Activated CD8-positive, alpha-beta T cell treated with anti-CD3 and anti-CD28 coated beads, Interleukin-2, amount 10 ng/mL, durations not matched to agents 7 days and 5 days (primary cell): Measurements from ENCODE around the gene COX4I2. TPM values are rescaled to one million over a fixed set of nuclear protein-coding genes. Genes with fewer than 3 reads are reported as not detected.
"Not testable (repeated sequence)": the region's sequence is repeated elsewhere in the genome, so short reads cannot be mapped to it uniquely, and the experiment has no call there.

Experiments used
- ATAC-seq: fragments of 150-1000 bp; cut with Tn5 transposase; one replicate; pipeline ENCODE4 v1.10.0; 2021; ENCODE audit warnings: moderate library complexity
- CTCF ChIA-PET: fragments of 350-600 bp; sonication (Branson Sonifier 250); formaldehyde crosslinking; loops from one replicate; lab custom pipeline; 2021; ENCODE audit warnings: antibody characterized with exemption; lab: Charles Lee
- POLR2A ChIA-PET: fragments of 350-600 bp; sonication (Branson Sonifier 250); formaldehyde crosslinking; loops from one replicate; lab custom pipeline; 2021; ENCODE audit warnings: antibody characterized with exemption; lab: Charles Lee
- DNase-seq: peaks from one replicate; pipeline ENCODE4 v3.0.0-alpha.2; 2020
- H3K27ac Mint-ChIP-seq: one replicate; pipeline ENCODE4 v1.8.0; 2021; ENCODE audit warnings: mild to moderate bottlenecking, mixed read lengths
- H3K27me3 Mint-ChIP-seq: one replicate; pipeline ENCODE4 v1.8.0; 2021; ENCODE audit warnings: low read depth, mixed read lengths
- H3K36me3 Mint-ChIP-seq: one replicate; pipeline ENCODE4 v1.8.0; 2021; ENCODE audit warnings: low read depth, mixed read lengths
- H3K4me1 Mint-ChIP-seq: one replicate; pipeline ENCODE4 v1.8.0; 2021; ENCODE audit warnings: low read depth, mixed read lengths
- H3K4me3 Mint-ChIP-seq: one replicate; pipeline ENCODE4 v1.8.0; 2021; ENCODE audit warnings: mild to moderate bottlenecking, mixed read lengths
- H3K9me3 Mint-ChIP-seq: one replicate; pipeline ENCODE4 v1.8.0; 2022; ENCODE audit warnings: mixed read lengths; ENCODE audit not compliant: insufficient read depth
- total RNA-seq, 2 experiments: library from RNA; stranded (reverse); gene quantifications; one replicate each; pipeline ENCODE4 v1.2.3, GENCODE V29; 2021

Gene COX4I2
- total RNA-seq, 2 experiments from 2014 or later = not detected

DNA sequence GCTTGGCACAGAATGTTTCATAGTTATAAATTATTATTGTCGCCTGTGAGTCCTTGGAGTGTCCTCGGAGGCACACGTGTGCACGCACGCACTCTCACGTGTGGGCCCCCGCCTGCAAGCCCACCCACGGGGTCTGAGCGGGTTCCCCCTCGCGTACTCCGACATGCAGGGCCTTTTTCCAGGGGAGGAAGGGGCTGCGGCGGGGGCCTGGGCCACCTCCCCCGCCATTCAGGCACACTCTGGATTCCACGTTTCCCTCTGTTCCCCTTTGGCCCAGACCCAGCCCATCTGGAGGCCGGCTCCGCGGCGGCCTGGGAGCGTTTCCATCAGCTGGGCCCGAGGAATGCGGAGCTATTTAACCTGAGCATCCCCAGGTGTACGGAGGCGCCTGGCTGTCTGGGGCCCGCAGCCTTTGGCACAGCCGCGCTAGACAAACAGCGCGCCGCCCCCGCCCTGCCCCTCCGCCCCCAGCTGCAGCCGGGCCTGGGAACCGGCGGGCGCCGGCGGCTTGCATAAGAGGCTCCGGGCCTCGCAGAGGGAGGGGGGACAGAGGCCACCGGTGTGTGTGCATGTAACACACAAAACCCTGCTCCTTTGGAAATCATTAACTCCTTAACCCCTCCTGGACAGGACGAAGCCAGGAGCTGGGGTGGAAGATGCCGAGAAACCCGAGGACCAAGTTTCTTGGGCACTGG lies 29.3 kb upstream of the COX4I2 start:
- DNase-seq = no peak
- Mint-ChIP-seq H3K4me3 (no peak overlapping the region), H3K9me3 (no peaks in the 10 kb centered on the region), H3K4me1 (peaks cover 28% of the 10 kb centered on the region), H3K27me3 (peaks cover 45% of the 10 kb centered on the region), H3K36me3 (no peaks in the 10 kb centered on the region), H3K27ac (no peak overlapping the region)
- ChIA-PET CTCF (interaction anchor here (0.7 to 19.4 kb wide), 3 partner anchors 41 to 115 kb away, joined by 3 to 901 read pairs (median 3); no protein-coding TSS in a partner anchor), POLR2A (no interaction called here)
- ATAC-seq = no peak

DNA sequence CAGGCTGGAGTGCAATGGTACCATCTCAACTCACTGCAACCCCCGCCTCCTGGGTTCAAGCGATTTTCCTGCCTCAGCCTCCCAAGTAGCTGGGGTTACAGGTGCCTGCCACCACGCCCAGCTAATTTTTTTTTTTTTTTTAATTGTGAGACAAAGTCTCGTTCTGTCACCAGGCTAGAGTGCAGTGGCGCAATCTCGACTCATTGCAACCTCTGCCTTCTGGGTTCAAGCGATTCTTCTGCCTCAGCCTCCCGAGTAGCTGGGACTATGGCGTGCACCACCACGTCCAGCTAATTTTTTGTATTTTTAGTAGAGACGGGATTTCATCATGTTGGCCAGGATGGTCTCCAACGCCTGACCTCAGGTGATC lies 25.5 kb upstream of the COX4I2 start:
- H3K4me1 Mint-ChIP-seq, H3K27ac Mint-ChIP-seq, H3K36me3 Mint-ChIP-seq, ATAC-seq, H3K9me3 Mint-ChIP-seq, H3K4me3 Mint-ChIP-seq, DNase-seq: not testable (repeated sequence)
- CTCF ChIA-PET = interaction anchor here (0.6 to 19.4 kb wide), 45 partner anchors 9 to 238 kb away, joined by 3 to 901 read pairs (median 6); partner anchors contain the start of genes COX4I2, HM13 and ID1
- peaks cover 18% of the 10 kb centered on the region for H3K27me3 Mint-ChIP-seq
- POLR2A ChIA-PET = interaction anchor here (1.7 to 1.8 kb wide), 2 partner anchors 39 kb away, joined by 8 read pairs; no protein-coding TSS in a partner anchor

DNA sequence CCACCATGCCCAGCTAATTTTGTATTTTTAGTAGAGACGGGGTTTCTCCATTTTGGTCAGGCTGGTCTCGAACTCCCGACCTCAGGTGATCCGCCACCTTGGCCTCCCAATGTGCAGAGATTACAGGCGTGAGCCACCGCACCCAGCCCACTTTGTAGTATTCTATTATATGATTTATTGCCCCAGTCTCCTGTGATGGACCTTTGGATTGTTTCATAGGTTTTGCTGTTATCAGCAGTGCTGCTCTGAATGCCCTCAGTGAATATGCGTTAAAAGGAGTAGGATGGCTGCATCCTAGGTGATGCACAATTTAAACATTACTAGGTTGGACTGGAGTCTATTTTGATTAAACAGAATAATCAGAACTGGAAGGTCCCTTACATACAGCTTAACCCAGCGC lies 22.3 kb upstream of the COX4I2 start:
- H3K9me3 Mint-ChIP-seq = no peaks in the 10 kb centered on the region
- ATAC-seq (no peak), DNase-seq (no peak)
- no peaks in the 10 kb centered on the region for H3K36me3 Mint-ChIP-seq
- CTCF ChIA-PET = interaction anchor here (0.7 to 19.4 kb wide), 3 partner anchors 35 to 108 kb away, joined by 4 to 901 read pairs (median 6); no protein-coding TSS in a partner anchor
- peaks cover 7% of the 10 kb centered on the region for H3K4me1 Mint-ChIP-seq
- POLR2A ChIA-PET = no interaction called here
- no peak overlapping the region for H3K27ac Mint-ChIP-seq
- H3K4me3 Mint-ChIP-seq = no peak overlapping the region
- H3K27me3 Mint-ChIP-seq = peaks cover 16% of the 10 kb centered on the region

DNA sequence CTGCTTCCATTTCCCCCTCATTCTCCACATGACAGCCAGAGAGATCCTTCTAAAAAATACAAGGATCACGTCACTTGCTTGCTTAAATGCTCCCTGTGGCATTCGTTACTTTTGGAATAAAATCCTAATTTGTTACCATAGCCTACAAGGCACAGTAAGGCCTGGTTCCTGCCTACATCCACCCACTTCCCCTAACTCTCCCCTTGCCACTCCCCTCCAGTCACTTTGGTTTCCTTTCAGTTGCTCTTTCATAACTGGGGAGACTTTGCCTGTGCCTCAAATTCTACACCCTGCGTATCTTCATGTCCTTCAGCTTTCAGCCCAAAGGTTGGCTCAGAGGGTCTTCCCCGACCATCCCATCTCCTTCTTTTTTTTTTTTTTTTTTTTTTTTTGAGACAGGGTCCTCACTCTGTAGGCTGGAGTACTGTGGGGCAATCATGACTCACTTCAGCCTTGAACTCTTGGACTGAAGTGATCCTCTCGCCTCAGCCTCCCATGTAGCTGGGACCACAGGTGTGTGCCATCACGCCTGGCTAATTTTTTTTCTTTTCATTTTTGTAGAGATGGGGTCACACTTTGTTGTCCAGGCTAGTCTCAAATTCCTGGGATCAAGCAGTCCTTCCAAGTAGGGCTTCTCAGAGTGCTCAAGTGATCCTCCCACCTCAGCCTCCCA lies 20.1 kb upstream of the COX4I2 start:
- DNase-seq (no peak), ATAC-seq (no peak)
- POLR2A ChIA-PET = interaction anchor here (1.0 kb wide), 1 partner anchor 50 kb away, joined by 3 read pairs; no protein-coding TSS in a partner anchor
- peak overlapping the region; percentile 60 for H3K27ac Mint-ChIP-seq
- peaks cover 7% of the 10 kb centered on the region for H3K4me1 Mint-ChIP-seq
- H3K36me3 Mint-ChIP-seq = no peaks in the 10 kb centered on the region
- no peaks in the 10 kb centered on the region for H3K9me3 Mint-ChIP-seq
- CTCF ChIA-PET = interaction anchor here (1.0 to 19.4 kb wide), 4 partner anchors 44 to 115 kb away, joined by 4 to 901 read pairs (median 6); no protein-coding TSS in a partner anchor
- no peak overlapping the region for H3K4me3 Mint-ChIP-seq
- peaks cover 16% of the 10 kb centered on the region for H3K27me3 Mint-ChIP-seq

DNA sequence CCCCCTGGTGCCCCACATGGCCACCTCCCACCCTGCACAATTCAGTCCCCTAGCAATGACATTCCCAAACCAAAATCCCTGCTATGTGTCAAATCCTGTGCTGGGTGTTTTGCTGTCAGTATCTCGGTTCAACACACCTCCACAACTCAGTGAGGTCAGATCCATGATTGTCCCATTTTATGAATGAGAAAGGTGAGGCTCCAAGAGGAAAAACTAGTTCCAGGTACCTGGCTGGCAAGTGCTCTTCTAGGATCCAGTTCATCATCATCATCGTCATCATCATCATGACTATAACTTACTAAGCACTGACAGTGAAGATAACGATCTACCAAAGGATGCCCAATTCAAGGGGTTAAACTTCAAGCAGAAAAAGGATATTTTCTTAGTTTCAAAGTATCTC lies 17.5 kb upstream of the COX4I2 start:
- ChIA-PET POLR2A (no interaction called here), CTCF (interaction anchor here (19.4 kb wide), 1 partner anchor 53 kb away, joined by 901 read pairs; no protein-coding TSS in a partner anchor)
- H3K27ac Mint-ChIP-seq = no peak overlapping the region
- DNase-seq (no peak), ATAC-seq (no peak)
- H3K36me3 Mint-ChIP-seq = no peaks in the 10 kb centered on the region
- H3K4me1 Mint-ChIP-seq = peaks cover 7% of the 10 kb centered on the region
- H3K4me3 Mint-ChIP-seq = no peak overlapping the region
- H3K27me3 Mint-ChIP-seq = peaks cover 14% of the 10 kb centered on the region
- no peaks in the 10 kb centered on the region for H3K9me3 Mint-ChIP-seq

DNA sequence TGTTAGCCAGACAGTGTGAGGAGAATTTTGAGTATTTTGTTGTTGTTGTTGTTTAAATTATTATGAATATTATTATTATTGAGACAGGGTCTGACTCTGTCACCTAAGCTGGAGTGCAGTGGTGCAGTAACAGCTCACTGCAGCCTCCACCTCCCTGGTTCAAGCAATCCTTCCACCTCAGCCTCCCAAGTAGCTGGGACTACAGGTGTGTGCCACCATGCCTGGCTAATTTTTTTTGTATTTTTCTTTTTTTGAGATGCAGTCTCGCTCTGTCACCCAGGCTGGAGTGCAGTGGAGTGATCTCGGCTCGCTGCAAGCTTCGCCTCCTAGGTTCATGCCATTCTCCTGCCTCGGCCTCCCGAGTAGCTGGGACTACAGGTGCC lies 14.6 kb upstream of the COX4I2 start:
- H3K27me3 Mint-ChIP-seq = peaks cover 10% of the 10 kb centered on the region
- POLR2A ChIA-PET, H3K4me1 Mint-ChIP-seq, H3K9me3 Mint-ChIP-seq, H3K27ac Mint-ChIP-seq, ATAC-seq, DNase-seq, H3K36me3 Mint-ChIP-seq, H3K4me3 Mint-ChIP-seq: not testable (repeated sequence)
- CTCF ChIA-PET = interaction anchor here (3.0 kb wide), 1 partner anchor 10 kb away, joined by 15 read pairs; no protein-coding TSS in a partner anchor

DNA sequence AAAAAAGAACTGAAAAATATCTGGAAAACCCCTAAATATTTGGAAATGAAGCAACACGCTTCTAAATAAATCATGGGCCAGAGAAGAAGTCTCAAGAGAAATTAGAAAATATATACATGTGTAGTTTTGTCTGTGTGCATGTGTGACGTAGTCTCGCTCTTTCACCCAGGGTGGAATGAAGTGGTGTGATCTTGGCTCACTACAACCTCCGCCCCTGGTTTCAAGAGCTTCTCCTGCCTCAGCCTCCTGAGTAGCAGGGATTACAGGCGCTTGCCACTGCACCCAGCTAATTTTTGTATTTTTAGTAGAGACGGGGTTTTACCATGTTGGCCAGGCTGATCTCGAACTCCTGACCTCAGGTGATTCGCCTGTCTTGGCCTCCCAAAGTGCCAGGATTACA lies 11.2 kb upstream of the COX4I2 start:
- DNase-seq, H3K9me3 Mint-ChIP-seq, ATAC-seq, H3K4me1 Mint-ChIP-seq, H3K36me3 Mint-ChIP-seq, H3K4me3 Mint-ChIP-seq, H3K27me3 Mint-ChIP-seq, H3K27ac Mint-ChIP-seq, POLR2A ChIA-PET: not testable (repeated sequence)
- CTCF ChIA-PET = interaction anchor here (1.4 to 1.5 kb wide), 2 partner anchors 14 to 97 kb away, joined by 5 to 8 read pairs; no protein-coding TSS in a partner anchor

DNA sequence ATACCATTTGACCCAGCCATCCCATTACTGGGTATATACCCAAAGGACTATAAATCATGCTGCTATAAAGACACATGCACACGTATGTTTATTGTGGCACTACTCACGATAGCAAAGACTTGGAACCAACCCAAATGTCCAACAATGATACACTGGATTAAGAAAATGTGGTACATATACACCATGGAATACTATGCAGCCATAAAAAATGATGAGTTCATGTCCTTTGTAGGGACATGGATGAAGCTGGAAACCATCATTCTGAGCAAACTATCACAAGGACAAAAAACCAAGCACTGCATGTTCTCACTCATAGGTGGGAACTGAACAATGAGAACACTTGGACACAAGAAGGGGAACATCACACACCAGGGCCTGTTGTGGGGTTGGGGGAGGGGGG lies 9.7 kb upstream of the COX4I2 start:
- H3K27ac Mint-ChIP-seq, DNase-seq, ATAC-seq, H3K4me3 Mint-ChIP-seq, H3K27me3 Mint-ChIP-seq, H3K9me3 Mint-ChIP-seq, H3K4me1 Mint-ChIP-seq, H3K36me3 Mint-ChIP-seq, POLR2A ChIA-PET: not testable (repeated sequence)
- CTCF ChIA-PET = interaction anchor here (1.1 to 1.4 kb wide), 2 partner anchors 15 to 33 kb away, joined by 3 to 8 read pairs; no protein-coding TSS in a partner anchor

DNA sequence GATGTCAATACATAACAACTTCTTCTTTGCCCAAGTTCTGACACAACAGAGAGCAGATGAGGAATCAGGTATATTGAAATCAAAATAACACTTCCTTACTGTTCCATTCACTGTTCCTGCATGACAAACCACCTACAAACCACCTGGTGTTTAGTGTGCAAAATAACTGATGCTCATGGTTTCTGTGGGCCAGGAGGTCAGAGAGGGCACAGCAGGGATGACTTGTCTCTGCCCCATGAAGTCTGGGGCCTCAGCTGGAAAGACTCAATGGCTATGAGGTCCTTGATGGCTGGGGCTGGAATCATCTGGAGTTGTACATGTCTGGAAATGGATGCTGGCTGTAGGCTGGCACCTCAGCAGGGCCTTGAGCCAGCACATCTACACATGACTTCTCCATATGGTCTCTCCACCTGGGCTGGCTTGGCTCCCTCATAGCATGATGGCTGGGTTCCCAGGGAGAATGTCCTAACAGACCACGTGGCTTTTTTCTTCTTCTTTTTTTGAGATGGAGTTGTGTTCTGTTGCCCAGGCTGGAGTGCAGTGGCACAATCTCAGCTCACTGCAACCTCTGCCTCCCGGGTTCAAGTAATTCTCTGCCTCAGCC lies 7.4 kb upstream of the COX4I2 start:
- DNase-seq (no peak), ATAC-seq (no peak)
- H3K9me3 Mint-ChIP-seq = no peaks in the 10 kb centered on the region
- peaks cover 8% of the 10 kb centered on the region for H3K4me1 Mint-ChIP-seq
- H3K27ac Mint-ChIP-seq = no peak overlapping the region
- ChIA-PET CTCF (interaction anchor here (8.9 kb wide), 1 partner anchor 92 kb away, joined by 146 read pairs; the partner anchor contains the start of gene BCL2L1), POLR2A (no interaction called here)
- no peaks in the 10 kb centered on the region for H3K36me3 Mint-ChIP-seq
- peaks cover 4% of the 10 kb centered on the region for H3K27me3 Mint-ChIP-seq
- no peak overlapping the region for H3K4me3 Mint-ChIP-seq

DNA sequence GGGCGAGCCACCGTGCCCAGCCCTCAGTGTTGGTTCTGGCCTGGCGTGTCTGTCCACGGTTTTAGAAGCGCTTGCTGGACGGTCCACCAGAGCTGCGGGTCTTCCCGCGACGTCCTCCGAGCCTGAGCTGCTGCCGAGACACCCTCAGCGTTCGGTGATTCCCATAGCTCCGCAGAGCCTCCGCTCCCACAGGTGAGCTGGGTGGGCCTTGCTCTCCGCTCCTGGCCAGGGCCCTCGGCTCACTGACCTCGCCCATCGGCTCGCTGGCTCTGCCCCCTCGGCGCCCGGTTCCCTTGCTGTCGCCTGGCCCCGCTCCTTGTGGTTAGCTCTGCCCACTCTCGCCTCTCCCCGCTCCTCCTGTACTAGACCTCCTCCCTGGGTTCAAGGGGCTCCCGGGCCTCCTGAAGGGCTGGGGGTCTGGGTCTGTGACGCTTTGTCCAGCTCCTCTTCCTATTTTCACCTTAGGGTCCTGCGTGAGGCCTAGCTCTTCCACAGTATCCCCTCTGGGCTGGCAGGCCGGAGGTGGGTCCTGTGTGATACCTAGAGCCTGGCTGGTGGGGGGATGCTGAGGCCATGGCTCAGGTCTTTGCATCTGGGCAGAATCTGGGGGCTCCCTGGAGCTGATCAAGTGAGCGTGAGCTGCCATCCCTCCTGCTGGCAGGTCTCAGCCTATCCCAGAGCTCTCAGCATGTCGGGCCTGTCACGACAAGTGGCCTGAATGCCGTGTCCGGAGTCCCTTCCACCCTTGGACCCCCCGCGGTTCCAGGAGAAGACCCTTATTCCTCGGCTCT lies 5.0 kb upstream of the COX4I2 start:
- POLR2A ChIA-PET = no interaction called here

More for the DNA sequence above, 5.0 kb upstream of the COX4I2 start:
- Mint-ChIP-seq H3K9me3 (no peaks in the 10 kb centered on the region), H3K4me1 (peaks cover 8% of the 10 kb centered on the region), H3K36me3 (no peaks in the 10 kb centered on the region), H3K4me3 (no peak overlapping the region), H3K27ac (no peak overlapping the region), H3K27me3 (peaks cover 5% of the 10 kb centered on the region)
- ATAC-seq = no peak
- DNase-seq = no peak
- CTCF ChIA-PET = interaction anchor here (0.7 to 8.9 kb wide), 6 partner anchors 12 to 90 kb away, joined by 3 to 146 read pairs (median 14); partner anchors contain the start of gene BCL2L1
